HFFc6 (cell line): ENCODE measurements around the gene RPL18. TPM values are rescaled to one million over a fixed set of nuclear protein-coding genes. Genes with fewer than 3 reads are reported as not detected.

Source experiments
- DNase-seq: peaks from one replicate; pipeline ENCODE4 v3.0.0-alpha.2; 2018
- H3K27ac Mint-ChIP-seq: 2 replicates; pipeline ENCODE4 v1.8.0; 2020; ENCODE audit warnings: mild to moderate bottlenecking, mixed read lengths
- H3K27me3 Mint-ChIP-seq: 2 replicates; pipeline ENCODE4 v1.8.0; 2021; ENCODE audit warnings: mild to moderate bottlenecking, moderate library complexity, mixed read lengths; ENCODE audit not compliant: insufficient read depth
- H3K36me3 Mint-ChIP-seq: 2 replicates; pipeline ENCODE4 v1.8.0; 2021; ENCODE audit warnings: low read depth, mixed read lengths
- H3K4me1 Mint-ChIP-seq: 2 replicates; pipeline ENCODE4 v1.8.0; 2020; ENCODE audit warnings: low read depth, mixed read lengths
- H3K4me3 Mint-ChIP-seq: 2 replicates; pipeline ENCODE4 v1.8.0; 2020; ENCODE audit warnings: mild to moderate bottlenecking, moderate library complexity, mixed read lengths
- H3K9me3 Mint-ChIP-seq: 2 replicates; pipeline ENCODE4 v1.8.0; 2020; ENCODE audit warnings: mild to moderate bottlenecking, mixed read lengths
- total RNA-seq, 6 experiments: library from RNA; stranded (reverse); fragmentation: NEBNext Ultra II Directional; extraction: Animal tissue kit (Norgen Biotek cat#: 25700); gene quantifications; 2 replicates in 1 of 6; 3 replicates in 5 of 6; pipeline ENCODE4 v1.2.3, GENCODE V29; 2021
- TF ChIP-seq, protein P1 (sequence below): fragments of 200-600 bp; sonication (generic); IDR thresholded peaks from 2 replicates; pipeline ENCODE4 v1.5.0; 2021; ENCODE audit warnings: antibody characterized with exemption, mild to moderate bottlenecking

Gene RPL18
- total RNA-seq, 6 experiments from 2014 or later, result 1,359 to 1,448 (median 1,407) TPM

DNA sequence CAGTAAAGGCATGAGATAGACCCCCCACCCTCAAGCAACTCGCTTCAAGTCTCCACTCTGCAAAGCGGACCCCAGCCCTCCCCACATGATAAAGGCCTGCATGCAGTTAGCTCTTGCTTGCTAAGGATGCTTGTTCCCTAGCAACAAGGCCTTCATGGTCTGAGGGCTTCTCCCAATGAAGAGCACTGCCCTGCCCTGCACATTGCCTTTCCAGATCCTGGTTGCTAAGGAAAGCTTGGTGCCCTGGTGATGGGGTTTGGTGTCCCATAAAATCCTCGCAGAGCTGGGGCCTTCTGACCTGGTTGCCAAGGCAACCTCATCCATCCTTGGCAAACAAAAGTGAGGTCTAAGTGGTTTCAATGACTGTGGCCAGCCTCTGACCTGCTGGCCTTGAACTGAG is 12.2 kb upstream of the RPL18 start:
- DNase-seq, result peak; percentile 34
- H3K9me3 Mint-ChIP-seq, result no peaks in the 10 kb centered on the region
- no peak overlapping the region for H3K4me3 Mint-ChIP-seq
- H3K36me3 Mint-ChIP-seq, result no peaks in the 10 kb centered on the region
- TF ChIP-seq, protein P1, sequence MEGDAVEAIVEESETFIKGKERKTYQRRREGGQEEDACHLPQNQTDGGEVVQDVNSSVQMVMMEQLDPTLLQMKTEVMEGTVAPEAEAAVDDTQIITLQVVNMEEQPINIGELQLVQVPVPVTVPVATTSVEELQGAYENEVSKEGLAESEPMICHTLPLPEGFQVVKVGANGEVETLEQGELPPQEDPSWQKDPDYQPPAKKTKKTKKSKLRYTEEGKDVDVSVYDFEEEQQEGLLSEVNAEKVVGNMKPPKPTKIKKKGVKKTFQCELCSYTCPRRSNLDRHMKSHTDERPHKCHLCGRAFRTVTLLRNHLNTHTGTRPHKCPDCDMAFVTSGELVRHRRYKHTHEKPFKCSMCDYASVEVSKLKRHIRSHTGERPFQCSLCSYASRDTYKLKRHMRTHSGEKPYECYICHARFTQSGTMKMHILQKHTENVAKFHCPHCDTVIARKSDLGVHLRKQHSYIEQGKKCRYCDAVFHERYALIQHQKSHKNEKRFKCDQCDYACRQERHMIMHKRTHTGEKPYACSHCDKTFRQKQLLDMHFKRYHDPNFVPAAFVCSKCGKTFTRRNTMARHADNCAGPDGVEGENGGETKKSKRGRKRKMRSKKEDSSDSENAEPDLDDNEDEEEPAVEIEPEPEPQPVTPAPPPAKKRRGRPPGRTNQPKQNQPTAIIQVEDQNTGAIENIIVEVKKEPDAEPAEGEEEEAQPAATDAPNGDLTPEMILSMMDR, result no peak
- H3K27me3 Mint-ChIP-seq, result peaks cover 2% of the 10 kb centered on the region
- 0 out of 2 replicates have a peak overlapping the region, but pooled peaks have one; percentile 11 for H3K27ac Mint-ChIP-seq
- H3K4me1 Mint-ChIP-seq, result peaks cover 36% of the 10 kb centered on the region

- no peaks in the 10 kb centered on the region for H3K9me3 Mint-ChIP-seq
- TF ChIP-seq, protein P1, result no peak
- H3K36me3 Mint-ChIP-seq, result no peaks in the 10 kb centered on the region
- 0 out of 2 replicates have a peak overlapping the region, but pooled peaks have one; percentile 30 for H3K4me3 Mint-ChIP-seq
- peaks cover 32% of the 10 kb centered on the region for H3K4me1 Mint-ChIP-seq
- H3K27ac Mint-ChIP-seq, result no peak overlapping the region
- no peaks in the 10 kb centered on the region; the same call in none of the 2 replicates for H3K27me3 Mint-ChIP-seq
- DNase-seq, result no peak
Measured at GRCh38 chr19:48630296-48631063, 11.5 kb upstream of the RPL18 start.

DNA sequence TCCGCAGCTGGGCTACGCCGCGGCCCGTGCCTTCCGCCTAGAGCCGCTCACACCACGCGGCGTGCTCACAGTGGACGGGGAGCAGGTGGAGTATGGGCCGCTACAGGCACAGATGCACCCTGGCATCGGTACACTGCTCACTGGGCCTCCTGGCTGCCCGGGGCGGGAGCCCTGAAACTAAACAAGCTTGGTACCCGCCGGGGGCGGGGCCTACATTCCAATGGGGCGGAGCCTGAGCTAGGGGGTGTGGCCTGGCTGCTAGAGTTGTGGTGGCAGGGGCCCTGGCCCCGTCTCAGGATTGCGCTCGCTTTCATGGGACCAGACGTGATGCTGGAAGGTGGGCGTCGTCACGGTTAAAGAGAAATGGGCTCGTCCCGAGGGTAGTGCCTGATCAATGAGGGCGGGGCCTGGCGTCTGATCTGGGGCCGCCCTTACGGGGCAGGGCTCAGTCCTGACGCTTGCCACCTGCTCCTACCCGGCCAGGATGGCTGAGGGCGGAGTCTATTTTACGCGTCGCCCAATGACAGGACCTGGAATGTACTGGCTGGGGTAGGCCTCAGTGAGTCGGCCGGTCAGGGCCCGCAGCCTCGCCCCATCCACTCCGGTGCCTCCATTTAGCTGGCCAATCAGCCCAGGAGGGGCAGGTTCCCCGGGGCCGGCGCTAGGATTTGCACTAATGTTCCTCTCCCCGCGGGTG is 10.8 kb upstream of the RPL18 start:
- H3K36me3 Mint-ChIP-seq, result no peaks in the 10 kb centered on the region
- TF ChIP-seq, protein P1, result no peak
- peaks cover 34% of the 10 kb centered on the region for H3K4me1 Mint-ChIP-seq
- no peak for DNase-seq
- H3K27ac Mint-ChIP-seq, result no peak overlapping the region
- no peak overlapping the region for H3K4me3 Mint-ChIP-seq
- no peaks in the 10 kb centered on the region for H3K9me3 Mint-ChIP-seq
- H3K27me3 Mint-ChIP-seq, result no peaks in the 10 kb centered on the region; the same call in none of the 2 replicates

GRCh38 chr19:48629297-48629598 is 10.3 kb upstream of the RPL18 start:
- no peak overlapping the region for H3K27ac Mint-ChIP-seq
- no peak for DNase-seq
- no peaks in the 10 kb centered on the region; the same call in none of the 2 replicates for H3K27me3 Mint-ChIP-seq
- H3K36me3 Mint-ChIP-seq, result no peaks in the 10 kb centered on the region
- no peaks in the 10 kb centered on the region for H3K9me3 Mint-ChIP-seq
- no peak overlapping the region for H3K4me3 Mint-ChIP-seq
- peaks cover 29% of the 10 kb centered on the region for H3K4me1 Mint-ChIP-seq
- TF ChIP-seq, protein P1, result no peak

- H3K9me3 Mint-ChIP-seq, result no peaks in the 10 kb centered on the region
- DNase-seq, result no peak
- TF ChIP-seq, protein P1, result no peak
- peaks cover 29% of the 10 kb centered on the region for H3K4me1 Mint-ChIP-seq
- no peak overlapping the region for H3K27ac Mint-ChIP-seq
- H3K36me3 Mint-ChIP-seq, result peaks cover 4% of the 10 kb centered on the region
- H3K27me3 Mint-ChIP-seq, result no peaks in the 10 kb centered on the region; the same call in none of the 2 replicates
- H3K4me3 Mint-ChIP-seq, result no peak overlapping the region
Measured at GRCh38 chr19:48628486-48629296, 9.7 kb upstream of the RPL18 start.
